Measurements from ENCODE around the gene ENGASE.

Gene ENGASE

DNA sequence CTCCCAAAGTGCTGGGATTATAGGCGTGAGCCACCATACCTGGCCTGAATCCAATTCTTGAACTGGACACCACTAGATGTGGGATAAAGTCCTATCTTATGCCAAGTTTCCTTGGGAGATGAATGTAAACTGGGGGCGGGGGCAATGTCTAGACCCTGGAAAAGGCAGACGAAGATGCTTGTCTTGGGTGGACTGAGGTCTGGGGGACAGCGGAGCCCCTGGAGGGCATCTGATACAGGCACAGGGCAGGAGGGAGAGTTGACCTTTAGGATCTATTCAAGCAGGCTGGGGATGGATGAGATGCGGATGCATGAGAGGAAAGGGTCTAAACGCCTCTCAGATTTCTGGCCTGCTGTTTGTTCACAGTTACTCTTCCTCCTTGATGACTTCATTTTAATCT lies 38.9 kb upstream of the ENGASE start:
- H3K79me2 ChIP-seq (ENCODE audit: insufficient read depth, low read length), result no peaks in the 10 kb centered on the region
- no peaks in the 10 kb centered on the region for H3K4me1 ChIP-seq (ENCODE audit: insufficient read depth, low read length, severe bottlenecking)
- no peak overlapping the region for H3K4me3 ChIP-seq (ENCODE audit: low read depth, low read length, poor library complexity, severe bottlenecking)
- no peak overlapping the region for H2AFZ ChIP-seq (ENCODE audit: low read length)
- H3K27ac ChIP-seq (ENCODE audit: low read depth, low read length, poor library complexity, severe bottlenecking), result no peak overlapping the region
- no peak overlapping the region for H3K4me2 ChIP-seq (ENCODE audit: low read length)
- H3K36me3 ChIP-seq (ENCODE audit: insufficient read depth, low read length), result no peaks in the 10 kb centered on the region
- H3K9me2 ChIP-seq (ENCODE audit: low read depth, low read length), result no peaks in the 10 kb centered on the region
- H4K20me1 ChIP-seq (ENCODE audit: insufficient read depth, low read length), result no peaks in the 10 kb centered on the region
- H3K9me3 ChIP-seq (ENCODE audit: low read length), result no peaks in the 10 kb centered on the region
- no peak for TF ChIP-seq EZH2 (IDR thresholded peaks at IDR 0.05; ENCODE audit: borderline replicate concordance, low read length)
- TF ChIP-seq, protein P1, sequence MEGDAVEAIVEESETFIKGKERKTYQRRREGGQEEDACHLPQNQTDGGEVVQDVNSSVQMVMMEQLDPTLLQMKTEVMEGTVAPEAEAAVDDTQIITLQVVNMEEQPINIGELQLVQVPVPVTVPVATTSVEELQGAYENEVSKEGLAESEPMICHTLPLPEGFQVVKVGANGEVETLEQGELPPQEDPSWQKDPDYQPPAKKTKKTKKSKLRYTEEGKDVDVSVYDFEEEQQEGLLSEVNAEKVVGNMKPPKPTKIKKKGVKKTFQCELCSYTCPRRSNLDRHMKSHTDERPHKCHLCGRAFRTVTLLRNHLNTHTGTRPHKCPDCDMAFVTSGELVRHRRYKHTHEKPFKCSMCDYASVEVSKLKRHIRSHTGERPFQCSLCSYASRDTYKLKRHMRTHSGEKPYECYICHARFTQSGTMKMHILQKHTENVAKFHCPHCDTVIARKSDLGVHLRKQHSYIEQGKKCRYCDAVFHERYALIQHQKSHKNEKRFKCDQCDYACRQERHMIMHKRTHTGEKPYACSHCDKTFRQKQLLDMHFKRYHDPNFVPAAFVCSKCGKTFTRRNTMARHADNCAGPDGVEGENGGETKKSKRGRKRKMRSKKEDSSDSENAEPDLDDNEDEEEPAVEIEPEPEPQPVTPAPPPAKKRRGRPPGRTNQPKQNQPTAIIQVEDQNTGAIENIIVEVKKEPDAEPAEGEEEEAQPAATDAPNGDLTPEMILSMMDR (IDR thresholded peaks at IDR 0.05; ENCODE audit: low read length), result no peak
- H3F3A ChIP-seq (ENCODE audit: insufficient read depth, low read length), result no peaks in the 10 kb centered on the region
- no peak overlapping the region for H3K9ac ChIP-seq (ENCODE audit: low read length)
- H3K27me3 ChIP-seq (ENCODE audit: insufficient read depth, low read length), result no peaks in the 10 kb centered on the region

DNA sequence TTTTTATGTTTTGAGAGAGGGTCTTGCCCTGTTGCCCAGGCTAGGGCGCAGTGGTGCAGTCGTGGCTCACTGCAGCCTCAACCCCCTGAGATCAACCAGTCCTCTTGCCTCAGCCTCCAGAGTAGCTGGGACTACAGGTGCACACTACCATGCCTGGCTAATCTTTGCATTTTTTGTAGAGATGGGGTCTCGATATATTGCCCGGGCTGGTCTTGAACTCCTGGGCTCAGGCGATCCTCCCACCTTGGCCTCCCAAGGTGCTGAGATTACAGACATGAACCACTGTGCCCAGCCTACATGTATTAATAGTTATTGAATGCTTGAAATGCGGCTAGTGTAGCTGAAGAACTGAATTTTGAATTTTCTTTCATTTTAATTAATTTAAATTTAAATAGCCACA lies 38.4 kb upstream of the ENGASE start:
- H3F3A ChIP-seq (ENCODE audit: insufficient read depth, low read length), result no peaks in the 10 kb centered on the region
- no peak overlapping the region for H2AFZ ChIP-seq (ENCODE audit: low read length)
- H3K36me3 ChIP-seq (ENCODE audit: insufficient read depth, low read length), result no peaks in the 10 kb centered on the region
- no peaks in the 10 kb centered on the region for H3K9me3 ChIP-seq (ENCODE audit: low read length)
- no peaks in the 10 kb centered on the region for H3K9me2 ChIP-seq (ENCODE audit: low read depth, low read length)
- H3K9ac ChIP-seq (ENCODE audit: low read length), result no peak overlapping the region
- H3K79me2 ChIP-seq (ENCODE audit: insufficient read depth, low read length), result no peaks in the 10 kb centered on the region
- TF ChIP-seq EZH2 (IDR thresholded peaks at IDR 0.05; ENCODE audit: borderline replicate concordance, low read length), result no peak
- TF ChIP-seq, protein P1 (IDR thresholded peaks at IDR 0.05; ENCODE audit: low read length), result no peak
- no peaks in the 10 kb centered on the region for H3K4me1 ChIP-seq (ENCODE audit: insufficient read depth, low read length, severe bottlenecking)
- no peak overlapping the region for H3K4me2 ChIP-seq (ENCODE audit: low read length)
- H3K27ac ChIP-seq (ENCODE audit: low read depth, low read length, poor library complexity, severe bottlenecking), result no peak overlapping the region
- no peaks in the 10 kb centered on the region for H4K20me1 ChIP-seq (ENCODE audit: insufficient read depth, low read length)
- H3K4me3 ChIP-seq (ENCODE audit: low read depth, low read length, poor library complexity, severe bottlenecking), result no peak overlapping the region
- no peaks in the 10 kb centered on the region for H3K27me3 ChIP-seq (ENCODE audit: insufficient read depth, low read length)

DNA sequence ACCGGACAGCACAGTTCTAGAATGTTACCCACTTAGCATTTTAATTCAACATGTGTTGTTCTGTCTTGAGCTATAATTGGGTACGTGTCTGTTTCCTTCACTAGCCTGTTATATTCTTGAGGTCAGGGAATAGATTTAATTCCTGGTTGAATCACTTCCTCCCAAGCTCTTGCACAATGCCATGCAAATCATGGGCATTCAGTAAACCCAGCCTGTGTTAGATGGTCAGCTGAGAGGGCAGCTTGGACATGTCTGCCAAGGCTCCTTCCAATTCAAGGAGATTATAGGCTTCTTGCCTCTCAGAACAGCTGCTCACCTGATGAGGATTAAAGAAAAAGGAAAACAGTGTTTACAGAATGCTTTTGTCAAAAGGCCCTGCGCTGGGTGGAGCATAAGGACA lies 38.0 kb upstream of the ENGASE start:
- Histone ChIP-seq H4K20me1 (ENCODE audit: insufficient read depth, low read length) (no peaks in the 10 kb centered on the region), H3K79me2 (ENCODE audit: insufficient read depth, low read length) (no peaks in the 10 kb centered on the region), H2AFZ (ENCODE audit: low read length) (no peak overlapping the region), H3K9ac (ENCODE audit: low read length) (no peak overlapping the region), H3K9me2 (ENCODE audit: low read depth, low read length) (no peaks in the 10 kb centered on the region), H3K9me3 (ENCODE audit: low read length) (no peaks in the 10 kb centered on the region), H3K27me3 (ENCODE audit: insufficient read depth, low read length) (no peaks in the 10 kb centered on the region), H3K4me3 (ENCODE audit: low read depth, low read length, poor library complexity, severe bottlenecking) (no peak overlapping the region), H3F3A (ENCODE audit: insufficient read depth, low read length) (no peaks in the 10 kb centered on the region), H3K4me2 (ENCODE audit: low read length) (no peak overlapping the region), H3K27ac (ENCODE audit: low read depth, low read length, poor library complexity, severe bottlenecking) (no peak overlapping the region), H3K36me3 (ENCODE audit: insufficient read depth, low read length) (no peaks in the 10 kb centered on the region), H3K4me1 (ENCODE audit: insufficient read depth, low read length, severe bottlenecking) (no peaks in the 10 kb centered on the region)
- TF ChIP-seq, protein P1 (IDR thresholded peaks at IDR 0.05; ENCODE audit: low read length), result no peak
- no peak for TF ChIP-seq EZH2 (IDR thresholded peaks at IDR 0.05; ENCODE audit: borderline replicate concordance, low read length)

All from OCI-LY1 (cell line).